Liver (tissue), 9 donors: ENCODE results near the gene C19orf12. TPM values are rescaled to one million over a fixed set of nuclear protein-coding genes. Genes with fewer than 3 reads are reported as not detected.

ENCODE experiments used
- DNase-seq: peaks from one replicate; pipeline ENCODE4 v3.0.0-alpha.2; 2017; ENCODE audit warnings: low spot score
- H3K27ac ChIP-seq, 2 donors: one replicate each; pipeline ENCODE4 v1.7.0; 2013; ENCODE audit warnings: inconsistent platforms in 2 of 2, low read length in 2 of 2, control low read depth in 1 of 2, low read depth in 1 of 2, mild to moderate bottlenecking in 1 of 2
- H3K27me3 ChIP-seq, 4 donors: one replicate each; pipeline versions ENCODE4 v1.6.1 to v1.7.0; 2013; ENCODE audit warnings: low read length in 3 of 4, inconsistent platforms in 1 of 4, mild to moderate bottlenecking in 1 of 4, moderate library complexity in 1 of 4; ENCODE audit not compliant: control insufficient read depth in 4 of 4, insufficient read depth in 4 of 4
- H3K36me3 ChIP-seq, 4 donors: one replicate each; pipeline versions ENCODE4 v1.6.1 to v1.7.0; 2013; ENCODE audit warnings: low read length in 3 of 4, mild to moderate bottlenecking in 3 of 4, low read depth in 1 of 4, moderate library complexity in 1 of 4; ENCODE audit not compliant: control insufficient read depth in 4 of 4, insufficient read depth in 3 of 4
- H3K4me1 ChIP-seq, 4 donors: one replicate each; pipeline versions ENCODE4 v1.6.1 to v1.7.0; 2013; ENCODE audit warnings: low read length in 3 of 4, mild to moderate bottlenecking in 3 of 4, moderate library complexity in 1 of 4; ENCODE audit not compliant: control insufficient read depth in 4 of 4, insufficient read depth in 4 of 4
- H3K4me3 ChIP-seq, 3 donors: one replicate each; pipeline versions ENCODE4 v1.6.1 to v1.7.0; 2013; ENCODE audit warnings: low read length in 3 of 3, control low read depth in 1 of 3, low read depth in 1 of 3, mild to moderate bottlenecking in 1 of 3
- H3K9ac ChIP-seq, 2 donors: one replicate each; pipeline ENCODE4 v1.7.0; 2013; ENCODE audit warnings: low read length in 2 of 2, mild to moderate bottlenecking in 2 of 2, moderate library complexity in 2 of 2, control low read depth in 1 of 2, low read depth in 1 of 2
- H3K9me3 ChIP-seq, 4 donors: one replicate each; pipeline versions ENCODE4 v1.6.1 to v1.7.0; 2013; ENCODE audit warnings: low read length in 3 of 4; ENCODE audit not compliant: control insufficient read depth in 4 of 4
- EGR1 ChIP-seq, 2 donors: IDR thresholded peaks; 2 replicates each; pipeline ENCODE4 v1.6.1; 2016 to 2018; ENCODE audit warnings: antibody characterized with exemption in 2 of 2, low read depth in 2 of 2
- FOXA1 ChIP-seq: IDR thresholded peaks from 2 replicates; pipeline ENCODE4 v1.6.1; 2016; ENCODE audit warnings: antibody characterized with exemption
- FOXA2 ChIP-seq: IDR thresholded peaks from 2 replicates; pipeline ENCODE4 v1.6.1; 2016; ENCODE audit warnings: antibody characterized with exemption
- GABPA ChIP-seq, 2 donors: IDR thresholded peaks in 1 of 2; conservative IDR thresholded peaks in 1 of 2; 2 replicates each; pipeline ENCODE4 v1.6.1; 2016; ENCODE audit warnings: antibody characterized with exemption in 2 of 2, mild to moderate bottlenecking in 1 of 2, moderate library complexity in 1 of 2
- HNF4A ChIP-seq, 2 donors: conservative IDR thresholded peaks; 2 replicates each; pipeline ENCODE4 v1.6.1; 2016; ENCODE audit warnings: antibody characterized with exemption in 2 of 2, mild to moderate bottlenecking in 2 of 2
- HNF4G ChIP-seq: IDR thresholded peaks from 2 replicates; pipeline ENCODE4 v1.6.1; 2016; ENCODE audit warnings: antibody characterized with exemption
- JUND ChIP-seq, 2 donors: IDR thresholded peaks; 2 replicates each; pipeline ENCODE4 v1.6.1; 2016; ENCODE audit warnings: antibody characterized with exemption in 2 of 2
- NR2F2 ChIP-seq: IDR thresholded peaks from 2 replicates; pipeline ENCODE4 v1.6.1; 2016; ENCODE audit warnings: antibody characterized with exemption
- RAD21 ChIP-seq, 2 donors: IDR thresholded peaks; 2 replicates each; pipeline ENCODE4 v1.6.1; 2016; ENCODE audit warnings: antibody characterized with exemption in 2 of 2, mild to moderate bottlenecking in 2 of 2
- RXRA ChIP-seq, 2 donors: IDR thresholded peaks; 2 replicates each; pipeline ENCODE4 v1.6.1; 2017 to 2018; ENCODE audit warnings: antibody characterized with exemption in 2 of 2, mild to moderate bottlenecking in 1 of 2
- SP1 ChIP-seq: IDR thresholded peaks from 2 replicates; pipeline ENCODE4 v1.6.1; 2018; ENCODE audit warnings: antibody characterized with exemption, mild to moderate bottlenecking
- TAF1 ChIP-seq: conservative IDR thresholded peaks from 2 replicates; pipeline ENCODE4 v1.6.1; 2016; ENCODE audit warnings: antibody characterized with exemption, mild to moderate bottlenecking
- YY1 ChIP-seq: IDR thresholded peaks from 2 replicates; pipeline ENCODE4 v1.6.1; 2016; ENCODE audit warnings: antibody characterized with exemption, mild to moderate bottlenecking
- WGBS: extraction: QIAGEN DNeasy Blood & Tissue Kit; methylation state at CpG from one replicate; pipeline ENCODE4 v1.1.7; 2013; 5-methylcytosine and 5-hydroxymethylcytosine counted together
- polyA plus RNA-seq, 2 donors: library from polyadenylated mRNA; stranded (reverse) in 1 of 2; unstranded in 1 of 2; fragments of 200-250 nt in 1 of 2; fragments of >200 nt in 1 of 2; fragmentation: Nextera tagmentation in 1 of 2; extraction: Ambion mirVana in 1 of 2; gene quantifications; one replicate each; pipeline versions ENCODE4 v1.2.1 to v1.2.3, GENCODE V29; 2013 to 2015
- total RNA-seq, 2 donors: library from RNA; depleted of rRNA; stranded (reverse); fragments of >200 nt; gene quantifications; one replicate each; pipeline ENCODE4 v1.2.3, GENCODE V29; 2014
- TF ChIP-seq, protein P1 (sequence below): IDR thresholded peaks from 2 replicates; pipeline ENCODE4 v1.6.1; 2016; ENCODE audit warnings: antibody characterized with exemption, mild to moderate bottlenecking
- TF ChIP-seq, protein P2 (sequence below): IDR thresholded peaks from 2 replicates; pipeline ENCODE4 v1.6.1; 2016; ENCODE audit warnings: antibody characterized with exemption
- TF ChIP-seq, protein P3 (sequence below): fragments of 150-350 bp; IDR thresholded peaks from 2 replicates; pipeline ENCODE4 v1.5.1; 2017; ENCODE audit warnings: improper control_type of control experiment, low read depth, low read length; ENCODE audit not compliant: missing input control
- TF ChIP-seq, protein P4 (sequence below): IDR thresholded peaks from 2 replicates; pipeline ENCODE4 v1.6.1; 2016; ENCODE audit warnings: antibody characterized with exemption
- TF ChIP-seq, protein P5 (sequence below): IDR thresholded peaks from 2 replicates; pipeline ENCODE4 v1.6.1; 2016; ENCODE audit warnings: antibody characterized with exemption
- donor health status: healthy.
- donor health status: healthy.
- donor health status: healthy.
- donor health status: healthy.
- donor health status: healthy.

The C19orf12 gene
- total and polyA plus RNA-seq, 4 donors = 21.2 to 82.8 (median 40.1) TPM

DNA sequence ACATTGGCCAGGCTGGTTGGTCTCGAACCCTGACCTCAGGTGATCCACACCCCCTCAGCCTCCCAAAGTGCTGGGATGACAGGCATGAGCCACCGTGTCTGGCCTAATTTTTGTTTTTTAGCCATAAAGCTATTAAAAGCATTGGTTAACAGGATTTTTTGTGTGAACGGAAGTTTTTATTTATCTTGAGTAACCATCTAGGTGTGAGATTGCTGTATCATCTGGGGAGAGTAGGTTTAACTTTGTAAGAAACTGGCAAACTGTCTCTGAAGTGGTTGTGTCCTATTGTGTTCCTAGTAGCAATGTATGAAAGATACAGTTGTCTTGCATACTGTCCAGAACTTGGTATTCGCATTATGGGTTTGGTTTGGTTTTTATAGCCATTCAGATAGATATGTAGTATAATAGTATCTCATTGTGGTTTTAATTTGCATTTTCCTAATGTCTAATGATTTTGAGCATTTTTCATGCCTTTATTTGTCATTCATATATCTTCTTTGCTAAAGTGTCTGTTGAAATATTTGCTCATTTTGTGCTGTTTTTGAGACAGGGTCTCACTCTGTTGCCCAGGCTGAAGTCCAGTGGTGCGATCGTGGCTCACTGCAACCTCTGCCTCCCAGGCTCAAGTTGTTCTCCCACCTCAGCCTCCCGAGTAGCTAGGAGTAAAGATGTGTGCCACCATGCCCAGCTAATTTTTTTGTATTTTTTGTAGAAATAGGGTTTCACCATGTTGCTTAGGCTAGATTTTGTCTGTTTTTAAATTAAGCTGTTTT lies 63.3 kb downstream of the C19orf12 start:
- TF ChIP-seq HNF4A (conservative IDR thresholded peaks at IDR 0.05) = no peak
- TF ChIP-seq, protein P1, sequence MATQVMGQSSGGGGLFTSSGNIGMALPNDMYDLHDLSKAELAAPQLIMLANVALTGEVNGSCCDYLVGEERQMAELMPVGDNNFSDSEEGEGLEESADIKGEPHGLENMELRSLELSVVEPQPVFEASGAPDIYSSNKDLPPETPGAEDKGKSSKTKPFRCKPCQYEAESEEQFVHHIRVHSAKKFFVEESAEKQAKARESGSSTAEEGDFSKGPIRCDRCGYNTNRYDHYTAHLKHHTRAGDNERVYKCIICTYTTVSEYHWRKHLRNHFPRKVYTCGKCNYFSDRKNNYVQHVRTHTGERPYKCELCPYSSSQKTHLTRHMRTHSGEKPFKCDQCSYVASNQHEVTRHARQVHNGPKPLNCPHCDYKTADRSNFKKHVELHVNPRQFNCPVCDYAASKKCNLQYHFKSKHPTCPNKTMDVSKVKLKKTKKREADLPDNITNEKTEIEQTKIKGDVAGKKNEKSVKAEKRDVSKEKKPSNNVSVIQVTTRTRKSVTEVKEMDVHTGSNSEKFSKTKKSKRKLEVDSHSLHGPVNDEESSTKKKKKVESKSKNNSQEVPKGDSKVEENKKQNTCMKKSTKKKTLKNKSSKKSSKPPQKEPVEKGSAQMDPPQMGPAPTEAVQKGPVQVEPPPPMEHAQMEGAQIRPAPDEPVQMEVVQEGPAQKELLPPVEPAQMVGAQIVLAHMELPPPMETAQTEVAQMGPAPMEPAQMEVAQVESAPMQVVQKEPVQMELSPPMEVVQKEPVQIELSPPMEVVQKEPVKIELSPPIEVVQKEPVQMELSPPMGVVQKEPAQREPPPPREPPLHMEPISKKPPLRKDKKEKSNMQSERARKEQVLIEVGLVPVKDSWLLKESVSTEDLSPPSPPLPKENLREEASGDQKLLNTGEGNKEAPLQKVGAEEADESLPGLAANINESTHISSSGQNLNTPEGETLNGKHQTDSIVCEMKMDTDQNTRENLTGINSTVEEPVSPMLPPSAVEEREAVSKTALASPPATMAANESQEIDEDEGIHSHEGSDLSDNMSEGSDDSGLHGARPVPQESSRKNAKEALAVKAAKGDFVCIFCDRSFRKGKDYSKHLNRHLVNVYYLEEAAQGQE = no peak
- TF ChIP-seq, protein P2, sequence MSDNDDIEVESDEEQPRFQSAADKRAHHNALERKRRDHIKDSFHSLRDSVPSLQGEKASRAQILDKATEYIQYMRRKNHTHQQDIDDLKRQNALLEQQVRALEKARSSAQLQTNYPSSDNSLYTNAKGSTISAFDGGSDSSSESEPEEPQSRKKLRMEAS = no peak
- Histone ChIP-seq H3K9me3 (peaks cover 0 to 5% (median 0%) of the 10 kb centered on the region in 4 donors), H3K4me1 (no peaks in the 10 kb centered on the region), H3K9ac (no peak overlapping the region), H3K27me3 (no peaks in the 10 kb centered on the region), H3K27ac (no peak overlapping the region), H3K36me3 (no peaks in the 10 kb centered on the region), H3K4me3 (no peak overlapping the region)
- 82% methylated on average over 7 of the region's 7 CpGs for WGBS
- DNase-seq = no peak

DNA sequence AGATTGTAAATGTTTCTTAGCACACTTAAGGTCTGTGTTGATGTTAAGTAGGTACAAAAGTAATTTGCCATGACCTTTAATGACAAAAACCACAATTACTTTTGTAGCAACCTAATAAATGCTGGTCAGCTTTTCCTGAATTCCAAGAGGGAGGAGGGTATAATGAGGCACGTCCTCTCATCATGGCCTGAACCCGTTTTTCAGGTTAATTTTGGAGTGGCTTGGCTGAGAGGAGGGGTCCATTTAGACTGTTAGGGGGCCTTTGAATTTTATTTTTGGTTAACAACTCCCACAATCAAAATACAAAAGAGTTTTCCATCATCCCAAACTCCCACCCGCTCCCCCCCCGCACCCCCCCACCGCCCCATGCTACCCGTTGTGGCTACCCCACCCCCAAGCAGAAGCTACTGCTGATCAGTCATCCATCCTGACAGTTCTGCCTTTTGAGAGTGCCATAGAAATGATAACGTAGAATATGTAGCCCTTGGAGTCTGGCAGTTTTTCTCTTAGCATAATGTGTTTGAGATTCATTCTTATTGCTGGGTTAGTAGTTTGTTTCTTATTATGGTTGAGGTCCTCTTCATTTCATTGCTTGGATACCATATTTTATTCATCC lies 64.2 kb downstream of the C19orf12 start:
- Histone ChIP-seq H3K27ac (no peak overlapping the region), H3K9ac (no peak overlapping the region), H3K9me3 (peaks cover 0 to 5% (median 0%) of the 10 kb centered on the region in 4 donors), H3K4me3 (no peak overlapping the region), H3K36me3 (no peaks in the 10 kb centered on the region), H3K4me1 (peaks cover 0 to 4% (median 1%) of the 10 kb centered on the region in 4 donors), H3K27me3 (no peaks in the 10 kb centered on the region)
- 71% methylated on average over 7 of the region's 7 CpGs for WGBS
- DNase-seq = no peak
- TF ChIP-seq YY1 = no peak
- TF ChIP-seq HNF4A (conservative IDR thresholded peaks at IDR 0.05) = no peak
- TF ChIP-seq, protein P3, sequence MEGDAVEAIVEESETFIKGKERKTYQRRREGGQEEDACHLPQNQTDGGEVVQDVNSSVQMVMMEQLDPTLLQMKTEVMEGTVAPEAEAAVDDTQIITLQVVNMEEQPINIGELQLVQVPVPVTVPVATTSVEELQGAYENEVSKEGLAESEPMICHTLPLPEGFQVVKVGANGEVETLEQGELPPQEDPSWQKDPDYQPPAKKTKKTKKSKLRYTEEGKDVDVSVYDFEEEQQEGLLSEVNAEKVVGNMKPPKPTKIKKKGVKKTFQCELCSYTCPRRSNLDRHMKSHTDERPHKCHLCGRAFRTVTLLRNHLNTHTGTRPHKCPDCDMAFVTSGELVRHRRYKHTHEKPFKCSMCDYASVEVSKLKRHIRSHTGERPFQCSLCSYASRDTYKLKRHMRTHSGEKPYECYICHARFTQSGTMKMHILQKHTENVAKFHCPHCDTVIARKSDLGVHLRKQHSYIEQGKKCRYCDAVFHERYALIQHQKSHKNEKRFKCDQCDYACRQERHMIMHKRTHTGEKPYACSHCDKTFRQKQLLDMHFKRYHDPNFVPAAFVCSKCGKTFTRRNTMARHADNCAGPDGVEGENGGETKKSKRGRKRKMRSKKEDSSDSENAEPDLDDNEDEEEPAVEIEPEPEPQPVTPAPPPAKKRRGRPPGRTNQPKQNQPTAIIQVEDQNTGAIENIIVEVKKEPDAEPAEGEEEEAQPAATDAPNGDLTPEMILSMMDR = no peak
- no peak for TF ChIP-seq GABPA (IDR thresholded peaks at IDR 0.05 in 1 of 2, conservative IDR thresholded peaks at IDR 0.05 in 1 of 2)
- no peak for TF ChIP-seq NR2F2
- TF ChIP-seq, protein P2 = no peak
- no peak for TF ChIP-seq HNF4G
- TF ChIP-seq, protein P1 = no peak
- no peak for TF ChIP-seq FOXA1
- no peak for TF ChIP-seq FOXA2
- no peak for TF ChIP-seq EGR1 (IDR thresholded peaks at IDR 0.05; ENCODE audit: low read depth in 2 of 2)
- TF ChIP-seq RXRA (IDR thresholded peaks at IDR 0.05) = no peak
- no peak for TF ChIP-seq JUND (IDR thresholded peaks at IDR 0.05)
- no peak for TF ChIP-seq TAF1
- TF ChIP-seq, protein P4, sequence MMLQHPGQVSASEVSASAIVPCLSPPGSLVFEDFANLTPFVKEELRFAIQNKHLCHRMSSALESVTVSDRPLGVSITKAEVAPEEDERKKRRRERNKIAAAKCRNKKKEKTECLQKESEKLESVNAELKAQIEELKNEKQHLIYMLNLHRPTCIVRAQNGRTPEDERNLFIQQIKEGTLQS = no peak
- no peak for TF ChIP-seq RAD21 (IDR thresholded peaks at IDR 0.05)
- TF ChIP-seq, protein P5, sequence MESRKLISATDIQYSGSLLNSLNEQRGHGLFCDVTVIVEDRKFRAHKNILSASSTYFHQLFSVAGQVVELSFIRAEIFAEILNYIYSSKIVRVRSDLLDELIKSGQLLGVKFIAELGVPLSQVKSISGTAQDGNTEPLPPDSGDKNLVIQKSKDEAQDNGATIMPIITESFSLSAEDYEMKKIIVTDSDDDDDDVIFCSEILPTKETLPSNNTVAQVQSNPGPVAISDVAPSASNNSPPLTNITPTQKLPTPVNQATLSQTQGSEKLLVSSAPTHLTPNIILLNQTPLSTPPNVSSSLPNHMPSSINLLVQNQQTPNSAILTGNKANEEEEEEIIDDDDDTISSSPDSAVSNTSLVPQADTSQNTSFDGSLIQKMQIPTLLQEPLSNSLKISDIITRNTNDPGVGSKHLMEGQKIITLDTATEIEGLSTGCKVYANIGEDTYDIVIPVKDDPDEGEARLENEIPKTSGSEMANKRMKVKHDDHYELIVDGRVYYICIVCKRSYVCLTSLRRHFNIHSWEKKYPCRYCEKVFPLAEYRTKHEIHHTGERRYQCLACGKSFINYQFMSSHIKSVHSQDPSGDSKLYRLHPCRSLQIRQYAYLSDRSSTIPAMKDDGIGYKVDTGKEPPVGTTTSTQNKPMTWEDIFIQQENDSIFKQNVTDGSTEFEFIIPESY = no peak
- TF ChIP-seq SP1 = no peak
